Measurements from ENCODE around the gene C2. TPM values are rescaled to one million over a fixed set of nuclear protein-coding genes. Genes with fewer than 3 reads are reported as not detected.

The C2 gene
- total RNA-seq, 1 experiment from 2014 or later, result 0.66 TPM

- no CpG with 5 or more reads among the region's 10 CpGs for WGBS (ENCODE audit: extremely low coverage, insufficient read length, low lambda C conversion rate)
- peak; percentile 24 for DNase-seq
- H3K27me3 Mint-ChIP-seq (ENCODE audit: low read depth), result no peaks in the 10 kb centered on the region; the same call in 1 of the 2 replicates
Measured at GRCh38 chr6:31879901-31880300, 47.6 kb upstream of the C2 start.

More at GRCh38 chr6:31879901-31880300, 47.6 kb upstream of the C2 start:
- TF ChIP-seq CTCF (conservative IDR thresholded peaks at IDR 0.05), result no peak
- Histone ChIP-seq H3K4me2 (ENCODE audit: insufficient read depth, insufficient read length, low read length) (no peak overlapping the region), H3K56ac (ENCODE audit: insufficient read length, low read depth, low read length) (no peak overlapping the region), H4K91ac (ENCODE audit: insufficient read length, low read depth, low read length) (no peak overlapping the region), H3K79me2 (ENCODE audit: insufficient read depth, low read length) (no peaks in the 10 kb centered on the region), H3K23me2 (ENCODE audit: insufficient read length, low read depth, low read length, poor library complexity, severe bottlenecking) (no peaks in the 10 kb centered on the region), H3K27ac (ENCODE audit: insufficient read length, low read depth, low read length) (no peak overlapping the region), H3K27me3 (ENCODE audit: insufficient read depth, low read length) (no peaks in the 10 kb centered on the region), H2BK120ac (ENCODE audit: low read depth, low read length, poor library complexity, severe bottlenecking) (no peak overlapping the region), H3K4me1 (ENCODE audit: insufficient read depth, low read length) (no peaks in the 10 kb centered on the region), H2AFZ (ENCODE audit: low read length) (no peak overlapping the region), H3K79me1 (ENCODE audit: insufficient read depth, low read depth, low read length, poor library complexity, severe bottlenecking) (no peaks in the 10 kb centered on the region), H3K4ac (ENCODE audit: low read depth, low read length) (no peak overlapping the region), H3K9me3 (ENCODE audit: control insufficient read depth, low read depth, low read length) (no peaks in the 10 kb centered on the region), H3K9ac (ENCODE audit: extremely low read depth, insufficient read length, low read length) (no peak overlapping the region), H4K8ac (replicated peaks; ENCODE audit: insufficient read length, low read depth, low read length) (no peak overlapping the region), H2AK5ac (ENCODE audit: insufficient read length, low read length) (no peak overlapping the region), H2BK5ac (ENCODE audit: insufficient read length, low read length) (no peak overlapping the region), H2BK20ac (ENCODE audit: low read depth, low read length, poor library complexity, severe bottlenecking) (no peak overlapping the region), H2BK12ac (ENCODE audit: insufficient read length, low read depth, low read length) (no peak overlapping the region), H3K18ac (ENCODE audit: insufficient read length, low read depth, low read length) (no peak overlapping the region), H3K14ac (ENCODE audit: insufficient read depth, low read length) (no peak overlapping the region), H4K5ac (ENCODE audit: insufficient read length, low read depth, low read length) (no peak overlapping the region), H2BK15ac (ENCODE audit: low read depth, low read length) (no peak overlapping the region), H3K23ac (ENCODE audit: insufficient read length, low read depth, low read length) (no peak overlapping the region), H3T11ph (ENCODE audit: low read length) (no peak overlapping the region), H4K20me1 (ENCODE audit: control insufficient read depth, insufficient read depth, insufficient read length) (no peaks in the 10 kb centered on the region)
- no peak overlapping the region for H3K4me3 Mint-ChIP-seq
- no peaks in the 10 kb centered on the region for H3K9me3 Mint-ChIP-seq
- H3K36me3 Mint-ChIP-seq (ENCODE audit: insufficient read depth in 1 of 3, low read depth in 3 of 3), result peaks cover 37 to 53% (median 53%) of the 10 kb centered on the region in 3 experiments; a peak in 6 of 7 replicates
- H3K4me1 Mint-ChIP-seq, result peaks cover 3 to 27% of the 10 kb centered on the region in 2 experiments
- H3K27ac Mint-ChIP-seq, result peak overlapping the region in 1 of 3 experiments; percentile 67; a peak in 1 of 7 replicates

Measured in H9 (cell line).